HG02623 (cell line): ENCODE results near the gene TMEM213.

Source experiments
- ATAC-seq: cut with Tn5 transposase; IDR thresholded peaks from one replicate; pipeline ENCODE4 v1.9.1; 2021; ENCODE audit warnings: moderate library complexity; ENCODE audit not compliant: unreplicated experiment

The TMEM213 gene

DNA sequence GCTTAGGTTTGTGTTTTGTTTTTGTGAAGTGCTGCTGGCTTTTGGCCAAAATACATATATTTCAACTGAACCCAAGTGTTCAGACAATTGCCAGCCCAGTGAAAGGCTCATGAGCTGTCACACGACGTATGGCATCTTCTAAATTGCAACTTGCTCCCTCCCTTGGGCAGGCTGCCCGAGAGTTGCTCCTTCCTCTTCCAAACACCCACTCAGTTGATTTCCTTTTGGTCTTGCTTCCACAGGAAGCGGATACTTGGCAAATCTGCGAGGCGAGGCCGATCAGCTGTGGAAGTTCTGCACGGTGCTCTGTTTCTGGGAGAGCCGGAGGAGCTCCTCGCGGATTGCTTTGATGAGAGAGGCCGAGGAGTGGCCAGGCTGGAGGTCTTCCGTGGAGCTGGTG is 39.8 kb downstream of the TMEM213 start:
- no peak for ATAC-seq

DNA sequence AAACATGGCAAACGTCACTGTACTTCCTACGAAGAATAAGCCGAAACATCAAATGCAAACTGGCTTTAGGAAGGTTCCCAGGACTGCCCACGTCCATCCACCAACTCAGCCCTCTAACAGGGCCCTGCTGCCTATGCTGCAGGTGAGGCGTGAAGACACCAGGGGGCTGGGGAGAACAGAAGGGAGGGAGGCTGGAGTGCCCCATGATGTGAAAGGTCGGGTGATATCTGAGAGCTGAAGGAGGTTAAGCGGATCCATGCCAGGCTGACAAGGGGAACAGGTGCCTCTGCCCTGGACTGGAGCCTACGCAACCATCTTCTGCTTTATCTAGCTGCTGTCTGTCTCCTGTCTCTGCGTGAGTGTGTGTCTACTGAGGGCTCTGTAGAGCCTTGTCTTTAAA is 40.4 kb downstream of the TMEM213 start:
- ATAC-seq = no peak

DNA sequence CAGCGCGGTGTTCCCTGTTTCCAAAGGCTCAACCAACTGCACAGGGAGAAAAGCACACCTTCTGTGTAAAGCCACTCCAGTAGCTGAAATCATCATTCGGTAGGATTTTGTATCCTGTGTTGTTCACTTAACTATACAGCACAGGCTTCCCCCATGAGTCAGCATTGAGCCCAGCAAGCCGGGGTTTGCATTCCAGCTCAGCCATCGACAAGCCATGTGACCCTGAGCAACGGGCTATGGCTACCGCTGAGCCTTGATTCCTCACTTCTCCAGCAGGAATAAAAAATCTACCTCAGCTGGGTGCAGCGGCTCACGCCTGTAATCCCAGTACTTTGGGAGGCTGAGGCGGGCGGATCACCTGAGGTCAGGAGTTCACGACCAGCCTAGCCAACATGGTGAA is 44.3 kb downstream of the TMEM213 start:
- ATAC-seq = no peak

DNA sequence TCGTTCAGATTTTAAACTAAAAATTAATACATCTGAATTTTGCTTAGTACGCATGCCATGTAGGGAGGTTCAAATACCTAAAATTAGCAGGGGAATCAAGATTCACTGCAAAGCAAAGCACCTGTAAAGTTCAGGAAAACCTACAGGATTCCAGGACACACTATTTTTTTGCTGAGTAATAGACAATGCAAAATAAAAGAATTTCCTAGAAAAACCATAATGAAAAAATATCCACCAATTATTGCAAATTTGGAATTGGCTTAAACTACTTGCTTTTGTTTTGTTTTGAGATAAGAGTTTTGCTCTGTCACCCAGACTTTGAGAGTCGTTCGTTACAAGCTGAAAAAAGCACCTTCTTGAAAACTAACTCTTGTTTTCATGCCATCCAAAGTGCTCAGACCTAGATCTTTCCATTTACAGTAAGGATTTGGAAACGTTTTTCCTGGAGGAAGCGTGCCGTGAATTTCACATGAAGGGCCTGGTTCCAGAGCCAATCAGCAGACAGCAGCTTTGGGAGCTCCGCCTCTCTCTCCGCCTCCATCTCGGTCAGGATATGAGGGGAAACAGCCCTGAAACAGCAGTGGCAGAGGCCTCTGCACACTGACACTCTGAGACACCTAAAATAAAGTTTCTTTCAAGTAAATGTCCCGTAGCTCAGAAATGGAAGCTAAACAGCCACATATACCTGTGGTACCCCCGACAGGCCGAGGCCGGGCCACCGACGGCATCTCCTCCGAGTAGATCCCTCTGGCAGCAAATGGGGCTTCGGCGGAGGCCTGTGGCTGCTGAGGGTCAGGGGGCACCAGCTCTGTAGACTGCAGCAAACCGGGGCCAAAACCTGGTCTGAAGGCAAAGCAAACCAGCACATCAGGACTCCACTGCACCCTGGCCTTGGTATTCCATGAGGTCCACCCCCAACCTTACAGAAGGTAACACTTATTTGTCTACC is 46.1 kb downstream of the TMEM213 start:
- no peak for ATAC-seq

DNA sequence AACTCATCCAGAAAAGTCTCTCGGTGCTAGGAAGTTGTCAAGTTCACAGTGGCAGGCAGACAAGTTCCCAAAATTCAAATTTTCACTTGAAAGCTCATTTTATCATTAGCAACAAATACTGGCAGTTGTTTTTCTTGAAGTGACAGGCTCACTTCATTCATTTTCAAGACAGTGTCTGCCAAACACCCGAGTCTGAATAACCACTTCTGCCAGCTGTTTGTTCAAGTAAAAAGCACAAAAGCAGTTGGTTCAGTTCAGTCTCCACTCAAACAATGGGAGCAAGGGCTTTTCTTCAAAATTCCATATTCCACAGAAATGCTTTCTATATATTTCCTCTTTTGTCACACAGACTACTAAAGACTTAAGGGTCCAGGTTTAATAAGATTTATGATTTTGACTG is 47.9 kb downstream of the TMEM213 start:
- no peak for ATAC-seq

DNA sequence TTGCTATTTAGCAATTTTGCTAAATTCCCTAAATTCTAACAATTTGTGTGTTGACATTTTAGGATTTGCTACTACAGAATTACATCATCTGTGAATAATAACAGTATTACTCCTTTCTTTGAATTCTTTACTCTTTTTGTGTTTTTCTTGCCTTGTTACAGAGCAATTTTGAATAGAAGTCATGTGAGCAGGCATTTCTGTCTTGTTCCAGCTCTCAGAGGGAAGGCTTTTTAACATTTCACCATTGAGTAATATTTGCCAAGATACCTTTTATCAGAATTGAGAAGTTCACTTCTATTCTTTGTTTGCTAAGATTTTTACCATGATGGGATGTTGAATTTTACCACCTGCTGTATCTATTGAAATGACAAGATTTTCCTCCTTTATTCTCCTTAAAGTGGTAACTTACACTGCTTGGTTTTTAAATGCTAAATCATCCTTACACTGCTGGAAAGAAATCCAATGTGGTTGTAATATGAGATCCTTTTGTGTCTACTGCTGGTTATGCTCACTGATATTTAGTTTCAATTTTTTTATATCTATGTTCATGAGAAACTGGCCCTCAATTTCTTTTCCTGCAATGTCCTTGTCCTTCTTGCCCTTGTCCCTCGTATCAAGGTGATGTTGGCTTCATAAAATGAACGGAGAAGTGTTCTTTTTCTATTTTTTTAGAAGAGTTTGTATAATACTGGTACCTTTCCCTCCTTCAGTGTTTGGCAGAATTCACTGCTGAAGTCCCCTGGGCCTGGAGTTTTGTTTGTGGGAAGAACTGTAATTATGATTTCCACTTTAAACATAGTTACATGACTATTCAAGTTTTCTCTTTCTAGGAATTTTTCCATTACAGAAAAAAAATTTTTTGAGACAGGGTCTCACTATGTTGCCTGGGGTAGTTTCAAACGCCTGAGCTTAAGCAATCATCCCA is 50.5 kb downstream of the TMEM213 start:
- ATAC-seq = no peak

DNA sequence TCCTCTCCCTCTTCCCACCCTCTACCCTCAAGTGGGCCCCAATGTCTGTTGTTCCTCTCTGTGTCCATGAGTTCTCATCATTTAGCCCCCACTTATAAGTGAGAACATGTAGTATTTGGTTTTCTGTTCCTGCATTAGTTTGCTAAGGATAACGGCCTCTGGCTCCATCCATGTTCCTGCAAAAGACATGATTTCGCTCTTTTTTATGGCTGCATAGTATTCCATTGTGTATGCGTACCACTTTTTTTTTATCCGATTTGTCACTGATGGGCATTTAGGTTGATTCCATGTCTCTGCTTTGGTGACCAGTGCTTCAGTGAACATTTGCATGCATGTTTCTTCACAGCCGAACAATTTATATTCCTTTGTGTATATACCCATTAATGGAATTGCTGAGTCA is 51.9 kb downstream of the TMEM213 start:
- no peak for ATAC-seq

DNA sequence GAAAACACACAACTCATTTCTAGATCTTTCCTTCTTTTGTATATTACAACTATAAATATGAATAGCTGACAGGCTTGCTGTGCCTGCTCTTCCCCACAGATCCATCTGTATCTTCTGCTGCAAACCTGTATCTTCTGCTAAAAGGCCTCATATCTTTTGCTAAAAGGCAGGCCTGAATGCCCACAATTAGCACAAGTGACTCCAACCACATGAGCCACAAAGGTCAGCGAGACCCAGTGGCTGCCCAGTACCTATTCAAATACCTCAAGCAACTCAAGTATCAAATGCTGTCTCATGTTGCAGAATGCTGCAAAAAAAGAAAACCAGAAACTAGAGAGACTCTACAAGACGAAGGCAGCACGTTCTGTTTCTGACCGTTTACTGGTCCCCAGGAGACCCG is 54.7 kb downstream of the TMEM213 start:
- ATAC-seq = no peak

DNA sequence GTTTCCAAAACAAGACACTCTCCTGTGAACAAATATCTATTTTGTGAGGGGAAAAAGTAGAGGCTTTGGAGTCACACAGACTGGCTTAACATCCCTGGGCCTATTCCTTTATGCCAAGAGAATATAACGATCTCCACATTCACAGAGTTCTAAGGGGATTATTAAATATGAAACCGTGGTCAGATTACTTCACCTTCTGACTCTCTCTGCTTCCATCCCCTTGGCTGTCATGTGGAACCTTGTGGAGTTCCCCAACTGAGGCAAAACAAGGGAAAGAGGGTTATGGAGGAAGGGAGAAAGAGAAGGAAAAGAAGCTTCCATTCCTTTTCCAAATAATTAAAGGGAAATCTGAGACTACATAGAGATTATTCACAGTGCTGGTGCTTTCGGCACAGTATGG is 55.7 kb downstream of the TMEM213 start:
- no peak for ATAC-seq

DNA sequence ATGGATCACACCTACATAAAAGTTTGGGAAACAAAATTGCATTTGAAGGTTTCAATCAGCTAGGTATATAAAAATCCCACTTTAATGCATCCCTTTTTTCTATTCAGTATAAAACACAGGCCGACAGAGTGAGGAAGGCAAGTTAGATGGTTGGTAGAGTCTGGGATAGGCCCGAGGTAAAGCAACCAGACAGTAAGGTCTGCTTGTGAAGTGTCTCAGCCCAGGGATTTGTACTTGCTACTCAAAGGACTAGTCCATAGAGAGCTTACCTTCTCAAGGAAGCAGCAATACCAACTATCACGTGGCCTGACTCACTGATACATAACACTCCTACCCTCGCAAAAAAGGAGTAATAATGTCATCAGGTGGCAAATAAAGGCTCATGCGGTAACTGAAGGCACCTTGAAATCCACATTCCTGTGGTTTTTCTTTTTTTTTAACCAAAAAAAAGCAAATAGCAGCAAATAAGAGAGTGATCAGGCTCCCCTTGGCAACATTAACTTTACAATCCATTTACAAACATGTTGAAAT is 56.4 kb downstream of the TMEM213 start:
- no peak for ATAC-seq

DNA sequence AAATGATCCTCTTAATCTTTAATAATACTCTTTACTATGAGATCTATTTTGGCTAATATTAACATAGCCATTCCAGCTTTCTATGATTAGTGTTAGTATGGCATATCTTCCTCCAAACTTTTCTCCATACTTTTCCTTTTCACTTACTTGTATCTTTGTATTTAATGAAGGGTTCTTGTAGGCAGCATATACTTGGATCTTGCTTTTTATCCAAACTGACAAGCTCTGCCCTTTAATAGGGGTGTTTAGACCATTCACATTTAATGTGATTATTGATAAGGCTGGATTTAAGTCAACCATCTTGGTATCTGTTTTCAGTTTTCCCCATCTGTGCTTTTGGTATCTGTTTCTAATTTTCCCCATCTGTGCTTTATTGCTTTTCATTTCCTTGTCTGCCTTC is 59.9 kb downstream of the TMEM213 start:
- no peak for ATAC-seq

DNA sequence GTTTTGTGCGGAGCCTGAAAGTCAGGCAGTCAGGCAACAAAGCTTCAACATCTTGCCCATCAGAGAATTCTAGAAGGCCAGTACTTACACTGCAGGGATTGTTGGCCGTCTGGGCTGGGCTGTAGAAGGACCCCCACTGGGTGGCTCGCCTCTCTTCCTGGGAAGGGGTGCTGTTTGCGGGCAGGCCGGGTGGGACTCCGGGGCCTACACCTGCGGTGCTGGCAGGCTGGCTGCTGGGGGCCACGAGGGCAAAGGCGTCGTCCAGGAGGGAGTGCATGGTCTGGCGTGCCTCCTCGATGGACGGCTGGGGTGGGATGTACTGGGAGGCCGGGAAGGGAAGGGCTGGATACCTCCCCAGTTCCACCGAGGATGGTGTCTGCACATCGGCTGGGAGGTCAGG is 63.3 kb downstream of the TMEM213 start:
- no peak for ATAC-seq

DNA sequence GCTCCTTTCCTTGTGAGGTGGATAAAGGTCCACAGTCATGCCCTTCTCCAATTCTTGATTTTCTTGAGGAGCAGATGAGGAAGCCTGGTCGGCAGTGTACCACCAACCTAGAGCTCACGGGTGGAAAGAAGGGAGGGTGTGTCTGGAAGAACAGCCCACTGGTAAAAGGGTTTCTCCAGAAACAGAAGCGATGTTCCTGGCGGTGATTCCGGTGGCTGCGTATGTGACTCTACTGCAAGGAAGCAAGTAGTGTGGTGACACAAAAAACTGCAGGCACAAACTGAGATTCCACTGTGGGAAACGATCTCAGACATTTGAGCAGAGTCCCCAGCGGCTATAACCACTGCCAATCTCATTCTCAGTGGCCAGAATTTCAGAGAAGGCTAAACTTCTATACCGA is 66.1 kb downstream of the TMEM213 start:
- ATAC-seq = no peak

DNA sequence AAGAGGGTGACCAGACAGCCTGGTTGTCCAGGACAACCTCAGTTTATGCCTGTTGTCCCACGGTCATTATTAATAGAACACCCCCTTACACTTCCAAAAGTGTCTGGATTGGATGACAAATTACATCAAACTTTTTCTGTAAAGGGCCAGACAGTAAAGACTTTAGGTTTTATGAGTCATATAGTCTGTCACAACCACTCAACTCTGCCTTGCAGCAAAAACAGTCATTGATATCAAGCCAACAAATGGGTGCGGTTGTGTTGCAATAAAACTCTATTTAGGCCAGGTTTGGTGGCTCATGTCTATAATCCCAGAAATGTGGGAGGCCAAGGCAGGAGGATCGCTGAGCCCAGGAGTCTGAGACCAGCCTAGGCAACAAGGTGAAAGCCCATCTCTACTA is 66.9 kb downstream of the TMEM213 start:
- no peak for ATAC-seq

DNA sequence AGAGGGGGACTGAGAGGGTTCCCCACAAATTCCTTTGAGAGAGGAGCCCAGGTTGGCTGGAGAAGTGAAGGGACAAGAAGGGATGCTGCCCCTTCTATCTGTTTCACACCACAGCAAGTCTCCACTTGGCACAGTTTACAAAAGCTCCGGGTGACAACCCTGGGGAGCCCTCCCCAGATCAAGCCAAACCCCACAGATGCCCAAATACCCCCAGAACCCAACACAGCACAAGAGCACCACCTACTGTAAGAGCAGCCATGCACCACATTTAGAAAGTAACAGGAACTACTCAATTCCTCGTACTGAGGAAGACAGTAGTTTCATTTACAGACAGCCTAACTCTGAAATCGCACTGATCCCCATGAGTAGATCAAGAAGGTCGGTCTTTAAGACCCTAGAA is 68.0 kb downstream of the TMEM213 start:
- peak; percentile 64 for ATAC-seq

DNA sequence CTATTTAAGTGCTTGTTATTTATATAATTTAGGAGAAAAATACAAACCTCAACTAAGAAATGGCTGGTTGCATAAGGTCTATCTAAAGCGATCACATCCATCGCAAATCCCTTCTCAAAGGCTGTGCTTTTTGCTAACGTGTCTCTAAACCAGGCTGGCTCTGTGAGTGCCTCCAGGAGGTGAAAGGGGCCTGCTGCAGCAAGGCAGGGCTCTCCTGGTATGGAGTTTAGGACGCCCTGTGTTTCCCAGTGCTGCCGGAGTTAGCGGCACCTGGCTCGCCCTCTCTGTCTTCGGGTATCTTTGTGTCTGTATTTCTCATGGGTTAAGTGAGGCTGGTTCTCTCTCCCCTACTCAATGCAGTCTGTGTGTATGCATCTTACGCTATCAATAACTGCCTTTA is 68.6 kb downstream of the TMEM213 start:
- ATAC-seq = no peak

DNA sequence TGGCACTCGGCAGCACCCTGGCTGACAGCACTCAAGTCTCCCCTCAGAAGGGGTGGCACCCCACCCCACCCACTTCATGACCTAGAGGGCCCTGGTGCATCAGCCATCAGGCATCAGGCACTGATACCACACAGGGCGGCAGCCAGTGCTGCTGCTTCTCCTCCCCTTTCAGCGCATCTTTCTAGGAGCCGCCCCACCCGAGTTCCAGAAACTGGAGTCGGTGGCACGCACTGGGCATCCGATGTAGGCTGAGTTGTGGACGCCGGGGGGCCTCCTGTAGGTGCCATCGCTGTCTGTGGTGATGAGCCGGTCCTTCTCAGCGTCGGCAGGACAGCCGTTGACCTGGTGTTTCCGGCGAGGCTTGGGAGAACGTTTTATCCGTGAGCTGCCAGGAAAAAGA is 70.0 kb downstream of the TMEM213 start:
- no peak for ATAC-seq

DNA sequence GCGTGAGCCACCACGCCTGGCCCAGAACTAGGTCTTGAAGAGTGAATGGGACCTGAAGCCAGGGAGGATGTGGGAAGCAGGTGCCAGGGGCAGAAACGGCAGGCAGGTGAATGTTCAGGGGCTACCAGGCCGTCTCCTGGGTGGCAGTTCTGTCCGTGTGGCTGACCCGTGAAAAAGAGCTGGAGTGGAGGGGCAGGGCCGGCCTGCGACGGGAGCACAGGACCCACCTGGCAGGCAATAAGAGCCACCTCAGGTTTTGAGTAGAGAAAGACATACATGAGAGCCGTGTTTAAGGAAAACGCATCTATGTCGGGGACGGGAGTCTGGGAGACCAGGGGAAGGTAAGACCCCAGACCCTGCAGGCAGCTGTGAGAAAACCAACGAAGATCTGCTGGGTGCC is 70.9 kb downstream of the TMEM213 start:
- ATAC-seq = no peak

DNA sequence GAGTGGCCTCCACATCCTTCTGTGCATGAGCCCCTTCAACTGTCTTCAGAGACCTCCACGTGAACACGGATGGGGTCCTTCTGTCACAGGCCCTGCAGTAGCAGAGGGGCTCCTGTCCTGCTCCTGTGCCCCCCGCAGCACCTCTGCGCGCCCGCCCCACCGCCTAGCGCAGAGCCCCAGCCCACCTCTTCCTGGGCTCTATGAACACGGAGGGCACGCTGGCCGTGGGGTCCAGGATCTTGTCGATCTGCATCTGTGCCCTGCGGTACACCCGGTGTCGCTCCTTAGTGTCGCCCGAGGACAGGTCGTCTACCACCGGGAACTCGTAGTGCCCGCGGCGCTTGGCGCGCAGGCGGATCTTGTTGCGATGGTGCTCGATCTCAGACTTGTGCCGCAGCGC is 71.6 kb downstream of the TMEM213 start:
- no peak for ATAC-seq

DNA sequence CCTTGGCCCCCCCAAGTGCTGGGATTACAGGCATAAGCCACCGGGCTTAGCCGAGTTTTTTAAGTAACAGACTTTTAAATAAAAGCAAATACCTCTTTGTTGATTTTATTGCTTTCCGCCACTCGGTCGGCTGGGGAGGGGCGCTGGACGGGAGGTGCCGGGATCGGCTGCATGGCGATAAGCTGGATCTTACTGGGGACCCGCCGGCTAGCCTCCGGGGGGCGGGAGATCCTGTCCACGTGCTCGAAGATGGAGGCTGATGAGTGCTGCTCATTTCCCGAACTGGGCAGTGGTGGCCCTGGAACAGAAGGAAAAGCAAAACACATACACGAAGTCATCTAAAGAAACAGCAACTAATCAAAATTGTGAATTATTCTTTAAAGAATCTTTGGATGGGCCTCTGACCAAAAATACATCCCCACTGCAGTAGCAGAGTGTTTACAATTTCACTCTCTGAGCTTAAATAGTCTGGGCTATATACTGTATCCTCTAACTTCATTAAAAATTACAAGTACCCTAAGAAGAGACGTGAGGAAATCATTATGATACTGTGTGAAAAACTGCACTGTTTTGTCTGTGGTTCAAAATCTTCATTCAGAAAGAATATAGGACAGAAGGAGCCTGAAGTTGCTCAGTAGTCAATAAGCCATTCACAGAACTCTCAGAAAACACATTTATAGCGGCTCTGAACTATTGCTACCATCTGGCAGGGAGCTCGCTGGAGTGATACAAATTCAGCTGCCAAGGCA is 73.4 kb downstream of the TMEM213 start:
- no peak for ATAC-seq

DNA sequence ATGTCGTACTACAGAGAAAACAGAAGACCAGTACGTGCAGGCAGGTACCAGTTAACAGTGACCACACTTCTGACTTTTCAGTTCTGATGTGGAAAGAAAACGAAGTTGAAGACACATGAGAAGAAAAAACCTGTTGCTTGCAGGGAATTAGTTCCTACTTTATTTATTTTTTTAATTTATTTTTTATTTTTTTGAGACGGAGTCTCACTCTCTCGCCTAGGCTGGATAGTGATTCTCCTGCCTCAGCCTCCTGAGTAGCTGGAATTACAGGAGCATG is 74.0 kb downstream of the TMEM213 start:
- ATAC-seq = no peak
